NCI-H2171 (cell line): ENCODE results near the gene KRTAP20-2.

Experiments
- DNase-seq: peaks from one replicate; lab custom pipeline; 2025; lab: John Stamatoyannopoulos, UW

Gene KRTAP20-2

GRCh38 chr21:30674312-30674711, 39.3 kb downstream of the KRTAP20-2 start:
- no peak for DNase-seq

GRCh38 chr21:30676737-30677136, 41.7 kb downstream of the KRTAP20-2 start:
- no peak for DNase-seq

- no peak for DNase-seq
Measured at GRCh38 chr21:30680586-30680985, 45.6 kb downstream of the KRTAP20-2 start.

- no peak for DNase-seq
Measured at GRCh38 chr21:30684506-30684905, 49.5 kb downstream of the KRTAP20-2 start.
